Smooth muscle cell (in vitro differentiated cells): ENCODE data around the gene B3GNT2. TPM values are rescaled to one million over a fixed set of nuclear protein-coding genes. Genes with fewer than 3 reads are reported as not detected.

Experiments
- DNase-seq: peaks from one replicate; lab custom pipeline; 2025; ENCODE audit not compliant: unreplicated experiment; lab: John Stamatoyannopoulos, UW
- H2AFZ ChIP-seq: fragments of 200-600 bp; sonication (generic); 2 replicates; pipeline ENCODE4 v1.6.0; 2016; ENCODE audit warnings: antibody characterized with exemption, low read depth, mild to moderate bottlenecking
- H3F3A ChIP-seq: fragments of 200-600 bp; sonication (generic); 2 replicates; pipeline ENCODE4 v1.6.0; 2017; ENCODE audit warnings: antibody characterized with exemption, low read depth
- H3K27ac ChIP-seq: fragments of 200-600 bp; sonication (generic); 2 replicates; pipeline ENCODE4 v1.5.1; 2016; ENCODE audit warnings: low read depth, mild to moderate bottlenecking
- H3K27me3 ChIP-seq: fragments of 200-600 bp; sonication (generic); 2 replicates; pipeline ENCODE4 v1.6.1; 2016; ENCODE audit warnings: low read depth, mild to moderate bottlenecking
- H3K36me3 ChIP-seq: fragments of 200-600 bp; sonication (generic); 2 replicates; pipeline ENCODE4 v1.5.1; 2016; ENCODE audit warnings: low read depth
- H3K4me1 ChIP-seq: fragments of 200-600 bp; sonication (generic); 2 replicates; pipeline ENCODE4 v1.5.1; 2016; ENCODE audit warnings: low read depth
- H3K4me2 ChIP-seq: fragments of 200-600 bp; sonication (generic); 2 replicates; pipeline ENCODE4 v1.6.0; 2016; ENCODE audit warnings: mild to moderate bottlenecking
- H3K4me3 ChIP-seq: fragments of 200-600 bp; sonication (generic); 2 replicates; pipeline ENCODE4 v1.5.1; 2016; ENCODE audit warnings: mild to moderate bottlenecking
- H3K79me2 ChIP-seq: fragments of 200-600 bp; sonication (generic); 2 replicates; pipeline ENCODE4 v1.6.0; 2016; ENCODE audit warnings: low read depth, mild to moderate bottlenecking
- H3K9ac ChIP-seq: fragments of 200-600 bp; sonication (generic); 2 replicates; pipeline ENCODE4 v1.6.0; 2016; ENCODE audit warnings: low read depth
- H3K9me3 ChIP-seq: fragments of 200-600 bp; sonication (generic); replicated peaks from 2 replicates; pipeline ENCODE4 v1.5.1; 2016; ENCODE audit warnings: low read depth
- H4K20me1 ChIP-seq: fragments of 200-600 bp; sonication (generic); 2 replicates; pipeline ENCODE4 v1.6.0; 2016; ENCODE audit warnings: low read depth
- CTCF ChIP-seq: fragments of 200-600 bp; sonication (generic); IDR thresholded peaks from 2 replicates; pipeline ENCODE4 v1.5.1; 2017; ENCODE audit warnings: borderline replicate concordance, mild to moderate bottlenecking, antibody characterized with exemption; ENCODE audit not compliant: insufficient read depth, poor library complexity, severe bottlenecking
- WGBS: methylation state at CpG from one replicate; pipeline ENCODE4 v1.1.7; 2016; ENCODE audit warnings: low lambda C conversion rate; 5-methylcytosine and 5-hydroxymethylcytosine counted together
- polyA plus RNA-seq: library from polyadenylated mRNA; unstranded; fragments of >200 nt; fragmentation: Nextera tagmentation; extraction: Ambion mirVana; gene quantifications from 2 replicates; pipeline ENCODE4 v1.2.1, GENCODE V29; 2016
- total RNA-seq: library from RNA; depleted of rRNA; stranded (reverse); fragments of >200 nt; gene quantifications from 2 replicates; pipeline ENCODE4 v1.2.3, GENCODE V29; 2014

B3GNT2 gene
- total and polyA plus RNA-seq, 2 experiments from 2014 or later = 16.5 to 29.3 TPM

GRCh38 chr2:62203459-62203858 lies 7.5 kb downstream of the B3GNT2 start:
- no peak overlapping the region for H3K9ac ChIP-seq
- peaks cover 99% of the 10 kb centered on the region for H3K79me2 ChIP-seq
- no peaks in the 10 kb centered on the region for H3K36me3 ChIP-seq
- no peaks in the 10 kb centered on the region for H3K27me3 ChIP-seq
- H2AFZ ChIP-seq = no peak overlapping the region
- H3K9me3 ChIP-seq = no peaks in the 10 kb centered on the region
- no peaks in the 10 kb centered on the region for H3F3A ChIP-seq
- peaks cover 100% of the 10 kb centered on the region for H4K20me1 ChIP-seq
- 100% methylated on average over 1 of the region's 1 CpG for WGBS
- no peak overlapping the region for H3K27ac ChIP-seq
- H3K4me3 ChIP-seq = no peak overlapping the region
- no peak overlapping the region for H3K4me2 ChIP-seq
- H3K4me1 ChIP-seq = peaks cover 21% of the 10 kb centered on the region
- no peak for DNase-seq
- TF ChIP-seq CTCF = no peak

GRCh38 chr2:62204998-62205496 lies 9.1 kb downstream of the B3GNT2 start:
- Histone ChIP-seq H3K27ac (no peak overlapping the region), H2AFZ (no peak overlapping the region), H3K4me1 (peaks cover 17% of the 10 kb centered on the region), H3K4me3 (no peak overlapping the region), H3K9ac (no peak overlapping the region), H3K36me3 (no peaks in the 10 kb centered on the region), H4K20me1 (peaks cover 100% of the 10 kb centered on the region), H3K27me3 (no peaks in the 10 kb centered on the region), H3F3A (no peaks in the 10 kb centered on the region), H3K9me3 (no peaks in the 10 kb centered on the region), H3K4me2 (no peak overlapping the region), H3K79me2 (peaks cover 99% of the 10 kb centered on the region)
- DNase-seq = no peak
- WGBS = 86% methylated on average over 14 of the region's 14 CpGs
- no peak for TF ChIP-seq CTCF

- no peak overlapping the region for H3K4me2 ChIP-seq
- H3K9ac ChIP-seq = no peak overlapping the region
- peaks cover 99% of the 10 kb centered on the region for H3K79me2 ChIP-seq
- no peak overlapping the region for H2AFZ ChIP-seq
- H3F3A ChIP-seq = no peaks in the 10 kb centered on the region
- peaks cover 15% of the 10 kb centered on the region for H3K4me1 ChIP-seq
- H3K27ac ChIP-seq = no peak overlapping the region
- WGBS = 91% methylated on average over 6 of the region's 6 CpGs
- TF ChIP-seq CTCF = no peak
- H4K20me1 ChIP-seq = peaks cover 96% of the 10 kb centered on the region
- H3K27me3 ChIP-seq = no peaks in the 10 kb centered on the region
- no peaks in the 10 kb centered on the region for H3K9me3 ChIP-seq
- no peaks in the 10 kb centered on the region for H3K36me3 ChIP-seq
- H3K4me3 ChIP-seq = no peak overlapping the region
- DNase-seq = no peak
These were observed 9.6 kb downstream of the B3GNT2 start for GRCh38 chr2:62205554-62205953.

- no peak for DNase-seq
- Histone ChIP-seq H3K4me2 (no peak overlapping the region), H3K36me3 (no peaks in the 10 kb centered on the region), H3K79me2 (peaks cover 99% of the 10 kb centered on the region), H3K4me3 (no peak overlapping the region), H3F3A (no peaks in the 10 kb centered on the region), H3K27ac (no peak overlapping the region), H3K27me3 (no peaks in the 10 kb centered on the region), H3K9ac (no peak overlapping the region), H4K20me1 (peaks cover 92% of the 10 kb centered on the region), H3K9me3 (no peaks in the 10 kb centered on the region), H3K4me1 (peaks cover 11% of the 10 kb centered on the region), H2AFZ (no peak overlapping the region)
- 91% methylated on average over 5 of the region's 5 CpGs for WGBS
- TF ChIP-seq CTCF = no peak
These were observed 10.1 kb downstream of the B3GNT2 start for GRCh38 chr2:62206024-62206423.
